PFSK-1 (cell line): Measurements from ENCODE around the gene MC2R.

Experiments used
- POLR2AphosphoS5 ChIP-seq: IDR thresholded peaks from 2 replicates; pipeline ENCODE4 v1.6.1; 2012; ENCODE audit warnings: low read depth, mild to moderate bottlenecking, control low read depth, low read length, moderate library complexity
- SIN3A ChIP-seq: IDR thresholded peaks from 2 replicates; pipeline ENCODE4 v1.6.1; 2012; ENCODE audit warnings: mild to moderate bottlenecking, low read length, moderate library complexity, borderline replicate concordance; ENCODE audit not compliant: insufficient read depth
- TAF1 ChIP-seq: IDR thresholded peaks from 2 replicates; pipeline ENCODE4 v1.6.1; 2012; ENCODE audit warnings: low read length, control low read depth, borderline replicate concordance; ENCODE audit not compliant: insufficient read depth
- TF ChIP-seq, protein P1 (sequence below), 2 experiments: IDR thresholded peaks; 2 replicates each; pipeline versions ENCODE4 v1.6.1 to v1.8.0; 2011 to 2012; ENCODE audit warnings: low read depth in 2 of 2, low read length in 2 of 2, control low read depth in 1 of 2, inconsistent platforms in 1 of 2, mild to moderate bottlenecking in 1 of 2, moderate library complexity in 1 of 2; ENCODE audit not compliant: insufficient read depth in 1 of 2

- TF ChIP-seq POLR2AphosphoS5 (no peak), TAF1 (no peak), SIN3A (no peak)
- TF ChIP-seq, protein P1, sequence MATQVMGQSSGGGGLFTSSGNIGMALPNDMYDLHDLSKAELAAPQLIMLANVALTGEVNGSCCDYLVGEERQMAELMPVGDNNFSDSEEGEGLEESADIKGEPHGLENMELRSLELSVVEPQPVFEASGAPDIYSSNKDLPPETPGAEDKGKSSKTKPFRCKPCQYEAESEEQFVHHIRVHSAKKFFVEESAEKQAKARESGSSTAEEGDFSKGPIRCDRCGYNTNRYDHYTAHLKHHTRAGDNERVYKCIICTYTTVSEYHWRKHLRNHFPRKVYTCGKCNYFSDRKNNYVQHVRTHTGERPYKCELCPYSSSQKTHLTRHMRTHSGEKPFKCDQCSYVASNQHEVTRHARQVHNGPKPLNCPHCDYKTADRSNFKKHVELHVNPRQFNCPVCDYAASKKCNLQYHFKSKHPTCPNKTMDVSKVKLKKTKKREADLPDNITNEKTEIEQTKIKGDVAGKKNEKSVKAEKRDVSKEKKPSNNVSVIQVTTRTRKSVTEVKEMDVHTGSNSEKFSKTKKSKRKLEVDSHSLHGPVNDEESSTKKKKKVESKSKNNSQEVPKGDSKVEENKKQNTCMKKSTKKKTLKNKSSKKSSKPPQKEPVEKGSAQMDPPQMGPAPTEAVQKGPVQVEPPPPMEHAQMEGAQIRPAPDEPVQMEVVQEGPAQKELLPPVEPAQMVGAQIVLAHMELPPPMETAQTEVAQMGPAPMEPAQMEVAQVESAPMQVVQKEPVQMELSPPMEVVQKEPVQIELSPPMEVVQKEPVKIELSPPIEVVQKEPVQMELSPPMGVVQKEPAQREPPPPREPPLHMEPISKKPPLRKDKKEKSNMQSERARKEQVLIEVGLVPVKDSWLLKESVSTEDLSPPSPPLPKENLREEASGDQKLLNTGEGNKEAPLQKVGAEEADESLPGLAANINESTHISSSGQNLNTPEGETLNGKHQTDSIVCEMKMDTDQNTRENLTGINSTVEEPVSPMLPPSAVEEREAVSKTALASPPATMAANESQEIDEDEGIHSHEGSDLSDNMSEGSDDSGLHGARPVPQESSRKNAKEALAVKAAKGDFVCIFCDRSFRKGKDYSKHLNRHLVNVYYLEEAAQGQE (IDR thresholded peaks at IDR 0.05; ENCODE audit: insufficient read depth in 1 of 2, low read depth in 2 of 2, low read length in 2 of 2): no peak
These were observed 43.0 kb downstream of the MC2R start for GRCh38 chr18:13872373-13872772.
